Measurements from ENCODE around the gene SPACDR.

SPACDR gene

GRCh38 chr7:100492738-100493475 is 28.8 kb upstream of the SPACDR start:
- Histone ChIP-seq H3K9ac (ENCODE audit: low read length) (no peak overlapping the region), H3K4me3 (ENCODE audit: low read length) (peak overlapping the region; percentile 52), H3K27me3 (replicated peaks; ENCODE audit: control insufficient read depth, insufficient read depth, low read length) (no peaks in the 10 kb centered on the region), H3K9me3 (ENCODE audit: control insufficient read depth, low read length) (no peaks in the 10 kb centered on the region), H3K36me3 (ENCODE audit: control insufficient read depth, insufficient read depth, low read length, severe bottlenecking) (no peaks in the 10 kb centered on the region), H3K4me1 (ENCODE audit: control insufficient read depth, insufficient read depth, low read length) (no peaks in the 10 kb centered on the region)
- no peak for DNase-seq (ENCODE audit: low read depth)

- Histone ChIP-seq H3K27me3 (replicated peaks; ENCODE audit: control insufficient read depth, insufficient read depth, low read length) (no peaks in the 10 kb centered on the region), H3K4me3 (ENCODE audit: low read length) (no peak overlapping the region), H3K9me3 (ENCODE audit: control insufficient read depth, low read length) (no peaks in the 10 kb centered on the region), H3K9ac (ENCODE audit: low read length) (no peak overlapping the region), H3K36me3 (ENCODE audit: control insufficient read depth, insufficient read depth, low read length, severe bottlenecking) (no peaks in the 10 kb centered on the region), H3K4me1 (ENCODE audit: control insufficient read depth, insufficient read depth, low read length) (no peaks in the 10 kb centered on the region)
- DNase-seq (ENCODE audit: low read depth) = no peak
These were observed 27.1 kb upstream of the SPACDR start for GRCh38 chr7:100491192-100491578.

GRCh38 chr7:100490483-100491191 is 26.6 kb upstream of the SPACDR start:
- no peak for DNase-seq (ENCODE audit: low read depth)
- Histone ChIP-seq H3K36me3 (ENCODE audit: control insufficient read depth, insufficient read depth, low read length, severe bottlenecking) (no peaks in the 10 kb centered on the region), H3K9me3 (ENCODE audit: control insufficient read depth, low read length) (no peaks in the 10 kb centered on the region), H3K27me3 (replicated peaks; ENCODE audit: control insufficient read depth, insufficient read depth, low read length) (no peaks in the 10 kb centered on the region), H3K4me3 (ENCODE audit: low read length) (no peak overlapping the region), H3K4me1 (ENCODE audit: control insufficient read depth, insufficient read depth, low read length) (no peaks in the 10 kb centered on the region), H3K9ac (ENCODE audit: low read length) (no peak overlapping the region)

- no peak overlapping the region for H3K9ac ChIP-seq (ENCODE audit: low read length)
- no peaks in the 10 kb centered on the region for H3K36me3 ChIP-seq (ENCODE audit: control insufficient read depth, insufficient read depth, low read length, severe bottlenecking)
- no peaks in the 10 kb centered on the region for H3K27me3 ChIP-seq (replicated peaks; ENCODE audit: control insufficient read depth, insufficient read depth, low read length)
- DNase-seq (ENCODE audit: low read depth) = peak; percentile 66
- no peaks in the 10 kb centered on the region for H3K9me3 ChIP-seq (ENCODE audit: control insufficient read depth, low read length)
- H3K4me1 ChIP-seq (ENCODE audit: control insufficient read depth, insufficient read depth, low read length) = no peaks in the 10 kb centered on the region
- no peak overlapping the region for H3K4me3 ChIP-seq (ENCODE audit: low read length)
These were observed 25.8 kb upstream of the SPACDR start for GRCh38 chr7:100489824-100490223.

GRCh38 chr7:100489121-100489520 is 25.1 kb upstream of the SPACDR start:
- H3K9me3 ChIP-seq (ENCODE audit: control insufficient read depth, low read length) = no peaks in the 10 kb centered on the region
- no peaks in the 10 kb centered on the region for H3K27me3 ChIP-seq (replicated peaks; ENCODE audit: control insufficient read depth, insufficient read depth, low read length)
- no peak overlapping the region for H3K4me3 ChIP-seq (ENCODE audit: low read length)
- H3K9ac ChIP-seq (ENCODE audit: low read length) = no peak overlapping the region
- no peaks in the 10 kb centered on the region for H3K36me3 ChIP-seq (ENCODE audit: control insufficient read depth, insufficient read depth, low read length, severe bottlenecking)
- no peak for DNase-seq (ENCODE audit: low read depth)
- no peaks in the 10 kb centered on the region for H3K4me1 ChIP-seq (ENCODE audit: control insufficient read depth, insufficient read depth, low read length)

GRCh38 chr7:100488333-100489095 is 24.5 kb upstream of the SPACDR start:
- no peaks in the 10 kb centered on the region for H3K4me1 ChIP-seq (ENCODE audit: control insufficient read depth, insufficient read depth, low read length)
- no peaks in the 10 kb centered on the region for H3K9me3 ChIP-seq (ENCODE audit: control insufficient read depth, low read length)
- DNase-seq (ENCODE audit: low read depth) = no peak
- no peak overlapping the region for H3K4me3 ChIP-seq (ENCODE audit: low read length)
- H3K9ac ChIP-seq (ENCODE audit: low read length) = no peak overlapping the region
- no peaks in the 10 kb centered on the region for H3K36me3 ChIP-seq (ENCODE audit: control insufficient read depth, insufficient read depth, low read length, severe bottlenecking)
- no peaks in the 10 kb centered on the region for H3K27me3 ChIP-seq (replicated peaks; ENCODE audit: control insufficient read depth, insufficient read depth, low read length)

- peaks cover 3% of the 10 kb centered on the region for H3K4me1 ChIP-seq (ENCODE audit: control insufficient read depth, insufficient read depth, low read length)
- no peak for DNase-seq (ENCODE audit: low read depth)
- no peak overlapping the region for H3K9ac ChIP-seq (ENCODE audit: low read length)
These were observed 22.8 kb upstream of the SPACDR start for GRCh38 chr7:100486753-100487446.

GRCh38 chr7:100486111-100486636 is 22.1 kb upstream of the SPACDR start:
- Histone ChIP-seq H3K4me1 (ENCODE audit: control insufficient read depth, insufficient read depth, low read length) (peaks cover 3% of the 10 kb centered on the region), H3K4me3 (ENCODE audit: low read length) (no peak overlapping the region), H3K36me3 (ENCODE audit: control insufficient read depth, insufficient read depth, low read length, severe bottlenecking) (no peaks in the 10 kb centered on the region), H3K9ac (ENCODE audit: low read length) (no peak overlapping the region), H3K27me3 (replicated peaks; ENCODE audit: control insufficient read depth, insufficient read depth, low read length) (no peaks in the 10 kb centered on the region), H3K9me3 (ENCODE audit: control insufficient read depth, low read length) (no peaks in the 10 kb centered on the region)
- DNase-seq (ENCODE audit: low read depth) = no peak

More at GRCh38 chr7:100486753-100487446, 22.8 kb upstream of the SPACDR start:
- H3K4me3 ChIP-seq (ENCODE audit: low read length) = no peak overlapping the region
- H3K27me3 ChIP-seq (replicated peaks; ENCODE audit: control insufficient read depth, insufficient read depth, low read length) = no peaks in the 10 kb centered on the region
- H3K9me3 ChIP-seq (ENCODE audit: control insufficient read depth, low read length) = no peaks in the 10 kb centered on the region
- H3K36me3 ChIP-seq (ENCODE audit: control insufficient read depth, insufficient read depth, low read length, severe bottlenecking) = no peaks in the 10 kb centered on the region

- no peaks in the 10 kb centered on the region for H3K27me3 ChIP-seq (replicated peaks; ENCODE audit: control insufficient read depth, insufficient read depth, low read length)
- DNase-seq (ENCODE audit: low read depth) = no peak
- peaks cover 3% of the 10 kb centered on the region for H3K4me1 ChIP-seq (ENCODE audit: control insufficient read depth, insufficient read depth, low read length)
- H3K9ac ChIP-seq (ENCODE audit: low read length) = no peak overlapping the region
- H3K36me3 ChIP-seq (ENCODE audit: control insufficient read depth, insufficient read depth, low read length, severe bottlenecking) = no peaks in the 10 kb centered on the region
- H3K9me3 ChIP-seq (ENCODE audit: control insufficient read depth, low read length) = no peaks in the 10 kb centered on the region
- H3K4me3 ChIP-seq (ENCODE audit: low read length) = no peak overlapping the region
These were observed 21.4 kb upstream of the SPACDR start for GRCh38 chr7:100485471-100485876.

GRCh38 chr7:100484673-100485045 is 20.6 kb upstream of the SPACDR start:
- Histone ChIP-seq H3K4me3 (ENCODE audit: low read length) (no peak overlapping the region), H3K27me3 (replicated peaks; ENCODE audit: control insufficient read depth, insufficient read depth, low read length) (no peaks in the 10 kb centered on the region), H3K36me3 (ENCODE audit: control insufficient read depth, insufficient read depth, low read length, severe bottlenecking) (no peaks in the 10 kb centered on the region), H3K4me1 (ENCODE audit: control insufficient read depth, insufficient read depth, low read length) (peaks cover 3% of the 10 kb centered on the region), H3K9me3 (ENCODE audit: control insufficient read depth, low read length) (no peaks in the 10 kb centered on the region), H3K9ac (ENCODE audit: low read length) (no peak overlapping the region)
- DNase-seq (ENCODE audit: low read depth) = no peak

Measured in adipocyte (in vitro differentiated cells).